Esophagus muscularis mucosa (tissue), 4 donors: Measurements from ENCODE around the gene WDR13.

Source experiments
- CTCF ChIP-seq, 3 experiments: fragments of 200-600 bp in 2 of 3; fragments of 450-650 bp in 1 of 3; sonication (generic) in 2 of 3; IDR thresholded peaks; one replicate each; pipeline ENCODE4 v1.5.1; 2017 to 2019; ENCODE audit warnings: antibody characterized with exemption in 3 of 3, mild to moderate bottlenecking in 2 of 3, moderate library complexity in 1 of 3
- EP300 ChIP-seq: sonication (generic); formaldehyde crosslinking; IDR thresholded peaks from one replicate; pipeline ENCODE4 v1.6.1; 2017; ENCODE audit warnings: antibody characterized with exemption
- POLR2A ChIP-seq: fragments of 450-650 bp; IDR thresholded peaks from one replicate; pipeline ENCODE4 v1.6.1; 2017; ENCODE audit warnings: antibody characterized with exemption, moderate library complexity, mild to moderate bottlenecking, low read depth
- POLR2AphosphoS5 ChIP-seq, 2 donors: sonication (generic); formaldehyde crosslinking; IDR thresholded peaks; one replicate each; pipeline ENCODE4 v1.6.1; 2017; ENCODE audit warnings: antibody characterized with exemption in 2 of 2

- TF ChIP-seq CTCF (IDR thresholded peaks at IDR 0.05) (no peak), POLR2A (no peak), POLR2AphosphoS5 (IDR thresholded peaks at IDR 0.05) (no peak), EP300 (no peak)
Observed at GRCh38 chrX:48645669-48646068, 48.4 kb downstream of the WDR13 start.
